RPMI7951 (cell line): ENCODE measurements around the gene CPTP. TPM values are rescaled to one million over a fixed set of nuclear protein-coding genes. Genes with fewer than 3 reads are reported as not detected.

Source experiments
- total RNA-seq: library from RNA; depleted of rRNA; stranded (reverse); fragments of >200 nt; shearing (Covaris generic); gene quantifications from 2 replicates; pipeline ENCODE4 v1.2.3, GENCODE V29; 2014; rRNA removed

Gene CPTP
- total RNA-seq, 1 experiment from 2014 or later, result 18.7 TPM

Other genes starting within 250 kb of the CPTP start
- 10.3 and 16.2 TPM in 2 replicates for gene C1orf159, start 208.7 kb upstream of the CPTP start, total RNA-seq
- gene TTLL10, start 150.9 kb upstream of the CPTP start, total RNA-seq, result not detected in 2 replicates
- gene TNFRSF18, start 118.2 kb upstream of the CPTP start, total RNA-seq, result not detected in 2 replicates
- 0.10 TPM in 1 of 2 replicates, not detected in the other for gene TNFRSF4, start 110.6 kb upstream of the CPTP start, total RNA-seq
- 74.4 and 80.5 TPM in 2 replicates for gene SDF4, start 92.8 kb upstream of the CPTP start, total RNA-seq
- 13.9 and 18.2 TPM in 2 replicates for gene B3GALT6, start 92.6 kb upstream of the CPTP start, total RNA-seq
- not detected in 2 replicates for gene C1QTNF12, start 78.1 kb upstream of the CPTP start, total RNA-seq
- 54.3 and 61.9 TPM in 2 replicates for gene UBE2J2, start 50.9 kb upstream of the CPTP start, total RNA-seq
- 0.39 and 0.84 TPM in 2 replicates for gene SCNN1D, start 44.4 kb upstream of the CPTP start, total RNA-seq
- gene ACAP3, start 16.9 kb upstream of the CPTP start, total RNA-seq, result 10.3 and 19.1 TPM in 2 replicates
- 15.7 and 27.4 TPM in 2 replicates for gene PUSL1, start 16.2 kb upstream of the CPTP start, total RNA-seq
- 62.6 and 75.4 TPM in 2 replicates for gene INTS11, start 142 bp upstream of the CPTP start, total RNA-seq
- gene TAS1R3, start 6.5 kb downstream of the CPTP start, total RNA-seq, result 0.48 and 0.68 TPM in 2 replicates
- gene DVL1, start 24.6 kb downstream of the CPTP start, total RNA-seq, result 24.0 and 36.5 TPM in 2 replicates
- 4.0 and 4.1 TPM in 2 replicates for gene MXRA8, start 33.8 kb downstream of the CPTP start, total RNA-seq
- 141 and 204 TPM in 2 replicates for gene AURKAIP1, start 50.4 kb downstream of the CPTP start, total RNA-seq
- gene CCNL2, start 74.5 kb downstream of the CPTP start, total RNA-seq, result 62.8 and 66.2 TPM in 2 replicates
- 227 and 241 TPM in 2 replicates for gene MRPL20, start 82.5 kb downstream of the CPTP start, total RNA-seq
- not detected in 2 replicates for gene ANKRD65, start 96.5 kb downstream of the CPTP start, total RNA-seq
- 5.6 and 5.7 TPM in 2 replicates for gene VWA1, start 110.9 kb downstream of the CPTP start, total RNA-seq
- gene ATAD3C, start 124.9 kb downstream of the CPTP start, total RNA-seq, result not detected in 2 replicates
- 11.3 and 15.9 TPM in 2 replicates for gene ATAD3B, start 147.0 kb downstream of the CPTP start, total RNA-seq
- gene ATAD3A, start 187.4 kb downstream of the CPTP start, total RNA-seq, result 24.9 and 39.2 TPM in 2 replicates
- not detected in 2 replicates for gene TMEM240, start 215.8 kb downstream of the CPTP start, total RNA-seq